Lower leg skin (tissue), 4 donors: ENCODE measurements around the gene SLC25A48. TPM values are rescaled to one million over a fixed set of nuclear protein-coding genes. Genes with fewer than 3 reads are reported as not detected.

Source experiments
- DNase-seq, 2 donors: peaks; one replicate each; pipeline ENCODE4 v3.0.0-alpha.2; 2019; ENCODE audit warnings: low spot score in 2 of 2
- H3K4me3 ChIP-seq: fragments of 200-600 bp; sonication (generic); 2 replicates; pipeline ENCODE4 v1.5.1; 2017; ENCODE audit warnings: mild to moderate bottlenecking, low read depth; ENCODE audit not compliant: poor library complexity, severe bottlenecking
- CTCF ChIP-seq, 3 donors: fragments of 450-650 bp; IDR thresholded peaks; one replicate each; pipeline ENCODE4 v1.5.1; 2016; ENCODE audit warnings: antibody characterized with exemption in 3 of 3, mild to moderate bottlenecking in 3 of 3, moderate library complexity in 2 of 3
- POLR2A ChIP-seq, 2 donors: fragments of 450-650 bp; IDR thresholded peaks; one replicate each; pipeline ENCODE4 v1.6.1; 2016 to 2017; ENCODE audit warnings: antibody characterized with exemption in 2 of 2, mild to moderate bottlenecking in 1 of 2, moderate library complexity in 1 of 2
- WGBS, 2 donors: methylation state at CpG; one replicate each; pipeline ENCODE4 v1.1.5; 2018; 5-methylcytosine and 5-hydroxymethylcytosine counted together
- intact Hi-C: fragments of 100-400 bp; cut with DNase I; formaldehyde crosslinking; loops from one replicate; pipeline ENCODE4 v1.15.0; 2023; ENCODE audit warnings: low total_unique reads
- total RNA-seq, 4 donors: library from RNA; depleted of rRNA; stranded (reverse); fragments of >200 nt; gene quantifications; one replicate each; pipeline ENCODE4 v1.1.0, GENCODE V29; 2016

SLC25A48 gene
- total RNA-seq, 4 donors from 2014 or later: 0.80 to 7.6 (median 1.7) TPM

DNA sequence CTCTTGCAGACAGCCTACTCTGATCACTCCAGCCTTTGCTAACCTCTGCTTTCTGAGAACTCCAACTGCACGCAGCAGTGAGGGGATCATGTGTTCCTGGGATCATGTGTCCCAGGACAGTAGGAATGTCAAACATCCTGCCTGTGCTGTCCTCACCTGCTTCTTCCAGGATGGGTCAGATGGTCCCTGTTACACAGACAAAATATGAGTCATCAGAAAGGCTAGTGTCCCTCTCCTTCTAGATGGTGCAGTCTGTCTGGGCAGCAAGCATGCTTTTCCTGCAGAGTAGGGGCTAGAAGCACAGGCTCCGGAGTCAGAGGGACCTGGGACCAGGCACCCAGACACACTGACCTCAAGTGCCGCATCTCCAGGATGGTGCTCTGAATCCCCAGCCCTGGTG is 20.1 kb upstream of the SLC25A48 start:
- peak in 1 of 2 donors; percentile 76 for DNase-seq
- intact Hi-C loops: no loop called here
- TF ChIP-seq POLR2A (IDR thresholded peaks at IDR 0.05) (no peak), CTCF (IDR thresholded peaks at IDR 0.05) (no peak)
- 88 to 92% methylated on average over 2 to 3 of the region's 3 CpGs for WGBS, 2 donors
- H3K4me3 ChIP-seq: no peak overlapping the region

DNA sequence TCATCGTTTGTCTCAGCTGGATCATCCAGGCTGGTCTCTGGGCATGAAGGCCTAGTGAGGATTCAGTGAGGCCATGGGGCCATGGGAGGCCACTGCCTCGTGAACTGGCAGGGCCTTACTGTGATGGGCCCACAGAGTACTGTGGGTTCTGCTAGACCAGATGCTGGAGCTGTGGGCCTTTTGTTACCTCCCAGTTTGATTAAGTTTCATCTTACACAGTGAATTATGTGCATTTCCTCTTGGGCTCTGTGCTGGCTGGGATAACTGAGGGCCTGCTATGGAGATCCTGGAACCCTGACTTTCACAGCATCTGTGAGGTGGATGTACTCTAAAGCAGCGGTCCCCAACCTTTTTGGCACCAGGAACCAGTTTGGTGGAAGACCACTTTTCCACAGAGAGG is 19.7 kb upstream of the SLC25A48 start:
- H3K4me3 ChIP-seq: no peak overlapping the region
- intact Hi-C loops: no loop called here
- 75 to 78% methylated on average over 3 of the region's 3 CpGs for WGBS, 2 donors
- no peak for DNase-seq
- TF ChIP-seq CTCF (IDR thresholded peaks at IDR 0.05) (no peak), POLR2A (IDR thresholded peaks at IDR 0.05) (no peak)

GRCh38 chr5:135821061-135821801 is 13.2 kb upstream of the SLC25A48 start:
- intact Hi-C loops: loop anchor here (10.0 kb wide), 1 partner anchor 356 kb away; no protein-coding TSS in a partner anchor
- DNase-seq: peak in 1 of 2 donors; percentile 80
- H3K4me3 ChIP-seq: no peak overlapping the region
- TF ChIP-seq POLR2A (IDR thresholded peaks at IDR 0.05): no peak
- TF ChIP-seq CTCF (IDR thresholded peaks at IDR 0.05): no peak
- WGBS, 2 donors: 77 to 79% methylated on average over 2 to 5 of the region's 5 CpGs

DNA sequence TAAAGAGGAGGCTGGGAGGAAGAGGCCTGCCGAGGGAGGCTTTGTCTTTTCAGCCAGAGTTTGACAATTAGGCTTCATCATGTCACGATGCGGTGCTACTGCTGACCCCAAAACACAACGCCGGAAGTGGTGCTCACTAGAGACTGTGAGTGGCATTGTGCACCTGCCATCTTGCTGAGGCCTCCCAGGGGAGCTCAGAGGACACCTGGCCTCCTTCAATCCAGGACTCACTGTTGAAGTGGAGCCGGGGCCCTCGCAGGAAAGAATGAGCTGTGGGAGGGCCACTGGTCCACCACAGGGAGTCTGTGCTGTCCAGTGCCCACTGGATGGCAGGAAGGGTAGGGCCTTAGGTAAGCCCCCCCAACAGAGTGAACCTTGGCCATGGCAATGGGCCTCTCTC is 12.7 kb upstream of the SLC25A48 start:
- intact Hi-C loops: loop anchor here (10.0 kb wide), 1 partner anchor 357 kb away; no protein-coding TSS in a partner anchor

GRCh38 chr5:135822286-135822685 is 12.2 kb upstream of the SLC25A48 start:
- no peak overlapping the region for H3K4me3 ChIP-seq
- DNase-seq: no peak

More for the DNA sequence above, 12.7 kb upstream of the SLC25A48 start:
- no peak for TF ChIP-seq POLR2A (IDR thresholded peaks at IDR 0.05)
- no peak for TF ChIP-seq CTCF (IDR thresholded peaks at IDR 0.05)
- WGBS, 2 donors: 71 to 79% methylated on average over 7 of the region's 7 CpGs
- no peak overlapping the region for H3K4me3 ChIP-seq
- no peak for DNase-seq

More at GRCh38 chr5:135822286-135822685, 12.2 kb upstream of the SLC25A48 start:
- intact Hi-C loops: loop anchor here (10.0 kb wide), 1 partner anchor 357 kb away; no protein-coding TSS in a partner anchor
- no peak for TF ChIP-seq POLR2A (IDR thresholded peaks at IDR 0.05)
- no peak for TF ChIP-seq CTCF (IDR thresholded peaks at IDR 0.05)
- WGBS, 2 donors: 82 to 84% methylated on average over 2 of the region's 2 CpGs
